Mesangial cell (primary cell): ENCODE results near the gene PAH. TPM values are rescaled to one million over a fixed set of nuclear protein-coding genes. Genes with fewer than 3 reads are reported as not detected.

Source experiments
- total RNA-seq: library from RNA; depleted of rRNA; stranded (reverse); fragments of >200 nt; gene quantifications from 2 replicates; pipeline ENCODE4 v1.2.3, GENCODE V29; 2015

PAH gene
- total RNA-seq, result not detected in 2 replicates

GRCh38 chr12:102917026-102917787 is at the start of gene PAH:
TSS of gene PAH (minus strand) at chr12:102917244. CDS start at chr12:102917130, 114 bp downstream.

GRCh38 chr12:102957339-102958050 is 40.5 kb upstream of the PAH start, which contains the start of gene ASCL1:
TSS of gene ASCL1 (plus strand) at chr12:102957674. CDS start at chr12:102958245, 571 bp downstream.

Other genes with a start within 250 kb of the PAH start
- gene ASCL1, start 40.4 kb upstream of the PAH start, total RNA-seq, result not detected in 2 replicates